Hindlimb muscle (tissue), 1 donor: ENCODE data around the gene MKNK1. TPM values are rescaled to one million over a fixed set of nuclear protein-coding genes. Genes with fewer than 3 reads are reported as not detected.
A peak's percentile ranks its signal among the peaks of the same experiment; 100 is the strongest.

Experiments
- DNase-seq: peaks from one replicate; pipeline ENCODE4 v3.0.0-alpha.2; 2013
- polyA plus RNA-seq: library from polyadenylated mRNA; unstranded; fragments of 120-200 nt; gene quantifications from one replicate; pipeline ENCODE4 v1.2.1, GENCODE V29; 2013; ENCODE audit not compliant: insufficient read length

The MKNK1 gene
- polyA plus RNA-seq, 1 donor, result 34.1 TPM

DNA sequence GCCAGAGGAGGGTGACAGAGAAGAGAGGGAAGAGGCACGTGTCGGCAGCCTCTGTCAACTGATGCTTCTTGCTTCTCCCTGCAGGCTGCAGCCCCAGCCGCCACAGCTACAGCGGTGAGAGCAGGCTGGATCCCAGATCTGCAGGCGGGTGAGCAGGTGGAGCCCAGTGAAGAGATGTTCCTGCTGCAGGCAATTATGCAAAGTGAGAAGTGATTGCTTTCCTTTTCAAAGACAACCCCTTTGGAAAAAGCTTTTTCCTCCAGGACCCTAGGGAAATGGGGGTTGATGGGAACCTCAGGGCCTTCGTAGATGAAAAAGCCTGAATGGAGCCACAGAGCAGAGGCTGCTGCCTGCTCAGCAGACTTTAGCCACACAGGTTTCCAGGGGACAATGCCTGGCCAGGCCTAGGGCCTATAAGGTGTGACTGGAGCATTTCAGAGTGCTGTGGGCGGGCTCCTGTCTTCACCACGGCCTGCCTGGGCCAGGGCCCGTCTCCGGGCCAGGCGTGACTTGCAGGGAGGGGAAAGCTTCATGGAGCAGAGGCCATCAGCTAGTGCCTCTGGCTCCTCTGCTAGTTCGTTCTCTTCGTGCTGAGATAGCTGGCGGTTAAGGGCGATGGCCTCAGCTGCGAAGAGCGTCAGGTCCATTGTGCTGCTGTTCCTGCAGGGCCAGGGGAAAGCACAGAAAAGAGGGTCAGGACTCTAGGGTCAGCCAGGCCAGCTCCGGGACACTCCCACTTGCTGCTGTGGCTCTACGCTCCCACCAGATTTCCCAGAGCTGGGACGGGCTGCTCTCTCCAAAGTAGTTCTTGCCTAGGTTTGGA is 45.7 kb downstream of the MKNK1 start:
- DNase-seq, result no peak

DNA sequence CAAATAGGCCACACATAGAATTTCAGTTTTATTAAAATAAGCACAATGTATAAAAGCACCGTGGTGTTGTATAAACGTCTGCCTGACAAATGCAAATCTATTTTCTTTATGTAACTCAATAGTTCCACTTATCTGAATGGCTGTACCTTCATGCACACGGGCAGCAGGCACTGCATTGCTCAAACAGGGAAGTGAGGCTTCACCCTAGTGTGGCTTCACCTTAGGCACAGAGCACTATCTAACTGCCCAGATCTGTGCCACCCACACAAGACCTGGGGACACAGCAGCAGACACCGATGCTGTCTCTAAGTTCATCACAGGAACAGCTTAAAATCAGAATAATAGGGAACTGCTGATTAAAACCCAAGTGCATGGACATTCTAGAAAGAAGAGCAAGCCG is 46.7 kb downstream of the MKNK1 start:
- DNase-seq, result no peak

DNA sequence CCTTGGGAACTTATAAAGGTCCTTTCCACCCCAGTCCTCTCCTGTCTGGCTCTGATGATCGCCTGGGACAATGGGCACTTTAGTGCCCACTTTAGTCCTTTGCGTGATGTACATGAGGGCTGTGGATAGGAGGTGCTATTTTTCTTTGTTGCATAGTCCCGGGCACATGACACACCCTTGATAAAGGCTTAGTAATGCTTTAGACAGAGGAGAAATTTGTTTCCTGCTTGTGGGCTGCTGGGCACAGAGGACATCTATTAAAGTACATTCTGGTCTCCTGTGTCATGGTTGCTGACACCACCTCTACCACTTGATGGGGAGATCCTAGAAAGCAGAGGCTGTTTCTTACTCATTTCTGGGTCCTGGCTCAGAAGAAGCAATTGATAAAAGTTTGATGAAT is 47.2 kb downstream of the MKNK1 start:
- no peak for DNase-seq

DNA sequence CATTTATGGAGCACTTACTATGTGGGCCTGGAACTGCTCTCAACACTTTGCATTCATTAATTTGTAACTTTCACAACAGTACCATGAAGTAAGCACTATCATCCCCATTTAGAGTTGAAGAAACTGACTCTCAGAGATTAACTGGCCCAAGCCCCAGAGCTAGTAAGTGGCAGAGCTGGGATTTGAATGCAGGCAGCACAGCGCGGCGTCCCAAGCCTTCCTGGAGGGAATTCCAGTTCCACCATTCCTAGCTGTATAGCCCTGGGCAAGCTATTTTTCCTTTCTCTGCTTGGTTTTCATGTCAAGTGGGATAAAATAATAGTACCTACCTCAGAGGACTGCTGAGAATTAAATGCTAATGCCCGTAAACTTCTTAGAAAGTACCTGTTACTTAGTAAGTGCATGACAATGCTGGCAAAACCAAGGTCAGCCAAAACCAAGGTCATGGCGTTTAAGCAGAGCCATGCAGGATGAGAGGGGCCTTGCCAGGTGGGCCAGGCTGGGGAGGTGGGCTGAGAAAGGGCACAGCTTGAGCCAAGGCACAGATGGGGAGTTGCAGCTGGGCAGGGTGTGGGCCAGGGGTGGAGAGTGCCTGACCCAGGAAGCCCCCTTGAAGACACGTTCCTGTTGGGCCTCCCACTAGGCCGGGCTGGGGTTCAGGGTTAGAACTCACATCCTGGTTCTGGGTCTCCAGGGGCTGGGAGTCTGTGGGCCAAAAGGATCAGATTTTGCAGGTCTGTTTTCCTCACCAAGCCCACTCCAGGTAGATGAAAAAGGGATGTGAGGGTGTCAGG is 48.0 kb downstream of the MKNK1 start:
- no peak for DNase-seq

DNA sequence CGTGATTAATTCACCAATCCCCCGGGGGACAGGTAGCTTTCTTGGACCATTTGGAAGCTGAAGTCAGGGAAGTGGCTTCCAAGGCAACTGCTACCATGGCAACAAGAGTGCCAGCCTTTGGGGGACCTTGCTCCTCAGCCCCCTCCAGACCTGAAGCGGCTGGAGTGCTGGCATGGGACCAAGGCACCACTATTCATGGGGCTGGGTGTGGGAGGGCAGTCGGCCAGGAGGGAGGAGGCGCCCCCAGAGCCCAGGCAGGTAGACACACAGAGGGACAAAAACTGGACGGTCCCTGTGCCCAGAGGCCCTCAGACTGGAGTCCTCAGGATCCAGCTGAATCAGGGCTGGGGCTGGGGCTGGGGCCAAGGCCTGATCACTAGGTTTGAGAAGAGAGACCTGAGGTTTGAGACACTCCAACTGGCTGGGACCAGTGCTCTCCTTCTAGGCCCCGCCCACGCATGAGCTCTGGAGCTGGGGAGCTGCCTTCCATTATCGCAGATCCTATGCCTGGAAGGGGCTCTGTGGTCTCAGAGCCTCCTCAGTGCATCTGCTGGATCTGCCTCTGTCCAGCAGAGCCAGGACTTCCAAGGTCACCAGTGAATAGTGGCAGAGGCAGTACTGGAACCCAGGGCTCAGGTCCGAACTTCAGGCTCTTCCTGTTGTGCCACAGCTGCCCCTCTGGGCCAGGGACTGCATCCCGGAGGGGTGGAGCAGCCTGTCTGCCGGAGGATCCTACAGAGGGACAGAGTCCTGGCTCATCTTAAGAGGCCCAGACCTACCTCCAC is 49.3 kb downstream of the MKNK1 start:
- no peak for DNase-seq

DNA sequence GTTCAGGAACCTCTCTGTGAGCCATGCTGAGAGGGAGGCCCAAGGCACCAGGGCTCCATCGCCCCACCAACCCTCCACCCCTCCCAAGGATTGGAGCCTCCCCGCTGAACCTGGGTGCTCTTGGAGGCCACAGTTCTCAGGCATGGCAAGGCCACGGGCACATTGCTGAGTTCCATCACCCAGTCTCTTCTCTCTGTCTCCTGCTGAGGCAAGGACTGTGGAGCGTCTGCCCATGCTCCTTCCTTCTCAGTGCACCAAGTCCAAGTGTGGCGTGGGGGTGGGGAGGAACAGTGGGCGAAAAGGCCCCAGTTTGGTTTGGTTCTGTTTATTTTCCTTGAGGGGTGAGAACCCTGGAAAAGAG is 49.9 kb downstream of the MKNK1 start:
- DNase-seq, result no peak

DNA sequence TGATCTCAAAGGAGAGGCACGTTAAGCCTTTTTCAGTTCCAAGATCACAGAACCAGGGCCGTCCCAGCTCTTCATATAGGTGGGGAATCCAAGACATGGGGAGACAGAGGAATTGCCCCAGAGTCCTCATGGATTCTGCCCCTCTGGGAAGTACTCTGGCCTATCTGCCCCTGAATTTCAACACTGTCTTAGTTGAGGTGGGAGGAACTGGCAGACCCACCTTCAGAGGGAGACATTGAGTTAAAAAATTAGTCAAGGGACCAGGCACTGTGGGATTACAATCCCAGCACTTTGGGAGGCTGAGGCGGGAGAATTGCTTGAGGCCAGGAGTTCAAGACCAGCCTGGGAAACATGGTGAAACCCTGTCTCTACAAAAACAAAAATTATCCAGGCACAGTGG is 50.6 kb downstream of the MKNK1 start:
- no peak for DNase-seq

DNA sequence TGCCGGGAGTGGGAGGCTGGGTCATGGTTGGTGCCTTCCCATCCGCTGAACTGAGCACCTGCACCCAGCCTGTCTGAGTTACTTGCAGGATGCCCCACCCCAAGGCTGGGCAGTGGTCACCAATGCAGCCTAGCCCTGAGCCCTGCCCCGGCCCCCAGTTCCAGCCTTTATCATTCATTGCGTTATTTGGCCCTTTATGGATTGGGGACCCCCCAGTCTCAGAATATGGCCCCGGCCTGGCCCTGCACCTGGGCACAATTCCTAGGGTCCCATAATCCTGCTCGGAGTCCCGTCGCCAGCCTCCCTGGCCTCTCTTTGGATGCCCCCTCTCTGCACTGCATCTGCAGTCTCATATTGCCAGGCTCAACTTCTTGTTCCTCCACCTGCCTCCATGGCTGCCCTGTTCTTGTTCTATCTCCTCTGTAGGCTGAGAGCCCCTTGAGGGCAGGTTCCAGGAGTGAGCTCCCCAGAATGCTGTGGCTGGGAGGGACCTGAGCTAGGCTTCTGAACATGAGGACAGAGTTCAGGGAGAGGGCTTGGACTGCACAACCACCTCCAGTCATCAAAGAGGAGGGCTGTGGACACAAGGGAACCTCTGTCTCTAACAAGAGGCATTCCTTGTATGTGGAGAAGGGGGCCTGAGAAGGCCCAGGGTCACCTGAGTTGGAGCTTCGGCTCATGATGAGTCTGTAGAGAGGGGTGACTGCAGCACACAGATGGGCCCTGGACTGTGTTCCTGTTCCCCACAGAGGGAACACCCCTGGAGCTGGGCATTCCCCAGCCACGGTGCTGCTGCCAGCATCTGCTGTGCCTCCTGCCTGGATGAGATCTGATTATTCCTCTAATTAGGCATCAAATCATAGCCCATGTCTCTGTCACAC is 51.5 kb downstream of the MKNK1 start:
- DNase-seq, result no peak

DNA sequence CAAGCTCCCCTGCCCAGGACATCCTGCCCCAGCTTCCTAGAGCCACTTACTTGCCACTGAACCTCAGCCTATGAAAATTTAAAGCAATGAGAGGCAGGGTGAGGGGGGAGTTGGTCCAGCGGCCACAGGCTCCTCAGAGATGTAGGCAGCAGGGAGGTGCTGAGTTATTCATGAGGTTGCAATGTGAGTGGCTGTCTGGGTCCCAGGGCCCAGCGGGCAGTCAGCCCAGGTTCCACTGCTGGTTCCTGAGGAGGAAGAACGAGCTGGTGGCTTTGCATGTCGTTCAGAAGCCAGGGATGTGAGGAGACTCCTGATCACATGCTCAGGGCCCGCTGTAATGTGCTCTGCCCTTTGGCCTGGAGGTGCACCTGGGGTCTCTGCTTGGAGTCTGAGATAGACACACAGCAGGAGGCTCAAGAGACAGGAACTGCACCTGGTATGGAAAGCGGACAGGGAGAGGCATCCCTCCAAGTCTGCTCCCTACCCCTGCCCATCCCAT is 52.4 kb downstream of the MKNK1 start, which contains the start of gene KNCN:
Gene KNCN (minus strand): TSS at position 51 of the 499 bp plus-strand sequence. CDS start 432 bp downstream, outside the sequence.
- DNase-seq, result no peak

DNA sequence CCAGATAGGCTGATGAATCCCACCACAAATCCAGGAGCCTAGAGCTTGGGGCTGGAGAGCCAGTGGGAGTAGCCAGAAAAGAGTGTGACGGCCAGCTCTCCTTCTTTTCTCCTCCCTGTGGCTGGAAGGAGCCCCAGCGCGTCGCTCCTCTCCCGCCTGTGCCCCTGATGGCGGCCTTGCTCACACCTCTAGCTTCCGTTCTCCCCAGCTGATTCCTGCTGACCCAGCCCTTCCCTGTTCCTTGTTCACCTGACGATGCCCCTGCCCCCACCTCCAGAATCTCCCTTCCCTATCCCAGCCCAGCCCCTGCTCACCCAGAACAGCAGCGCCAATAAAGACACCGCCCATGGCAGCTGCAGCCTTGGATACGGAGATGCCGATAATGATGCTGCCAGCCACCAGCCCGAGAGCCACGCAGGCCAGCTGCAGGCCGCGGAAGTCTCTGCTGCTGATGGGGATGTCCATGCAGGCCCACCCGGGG is 53.3 kb downstream of the MKNK1 start:
- DNase-seq, result no peak

DNA sequence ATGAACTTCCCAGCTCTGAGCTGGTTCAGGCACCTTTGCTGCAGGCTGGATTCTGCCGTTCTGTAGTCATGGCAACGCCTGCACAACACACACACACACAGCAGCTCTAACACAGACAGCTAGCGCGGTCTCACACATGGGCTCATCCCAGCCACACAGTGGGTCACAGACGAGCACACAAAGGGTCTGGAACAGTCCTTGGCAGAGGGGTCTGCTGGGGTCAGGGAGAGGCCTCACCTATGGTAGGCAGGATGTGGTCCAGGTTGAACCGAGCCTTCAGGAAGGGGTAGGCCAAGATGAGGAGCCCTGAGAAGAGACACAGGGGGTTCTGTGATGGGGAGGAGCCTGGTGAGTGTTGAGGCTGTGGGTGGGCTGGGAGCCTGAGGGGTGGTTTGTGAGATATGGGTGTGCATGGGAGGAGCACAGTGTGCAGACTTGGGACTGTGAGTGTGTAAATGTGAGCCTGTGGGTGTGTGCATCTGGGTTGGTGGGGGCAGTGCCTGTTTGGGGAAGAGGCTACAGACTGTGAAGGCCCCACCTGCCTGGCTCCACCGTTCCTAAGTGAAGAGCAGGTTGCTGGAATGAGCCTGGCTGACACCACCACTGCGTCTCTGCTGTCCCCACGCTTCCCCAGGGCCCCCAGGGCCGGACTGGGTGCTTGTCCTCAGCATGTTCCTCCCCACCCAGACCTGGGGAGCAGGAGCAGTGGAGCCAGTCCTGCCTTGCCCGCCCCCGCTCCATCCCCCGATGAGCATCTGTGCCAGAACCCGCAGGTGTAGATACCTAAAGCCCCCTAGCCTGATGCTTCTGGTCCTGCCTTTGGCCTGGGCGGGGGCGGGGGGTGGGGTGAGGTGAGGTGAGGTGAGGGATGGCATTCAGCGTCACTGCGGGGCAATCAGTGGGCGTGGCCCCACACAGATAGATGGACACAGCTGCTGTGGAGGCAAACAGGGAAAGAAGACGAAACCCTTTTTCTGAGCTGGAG is 54.1 kb downstream of the MKNK1 start:
- peak; percentile 55 for DNase-seq

DNA sequence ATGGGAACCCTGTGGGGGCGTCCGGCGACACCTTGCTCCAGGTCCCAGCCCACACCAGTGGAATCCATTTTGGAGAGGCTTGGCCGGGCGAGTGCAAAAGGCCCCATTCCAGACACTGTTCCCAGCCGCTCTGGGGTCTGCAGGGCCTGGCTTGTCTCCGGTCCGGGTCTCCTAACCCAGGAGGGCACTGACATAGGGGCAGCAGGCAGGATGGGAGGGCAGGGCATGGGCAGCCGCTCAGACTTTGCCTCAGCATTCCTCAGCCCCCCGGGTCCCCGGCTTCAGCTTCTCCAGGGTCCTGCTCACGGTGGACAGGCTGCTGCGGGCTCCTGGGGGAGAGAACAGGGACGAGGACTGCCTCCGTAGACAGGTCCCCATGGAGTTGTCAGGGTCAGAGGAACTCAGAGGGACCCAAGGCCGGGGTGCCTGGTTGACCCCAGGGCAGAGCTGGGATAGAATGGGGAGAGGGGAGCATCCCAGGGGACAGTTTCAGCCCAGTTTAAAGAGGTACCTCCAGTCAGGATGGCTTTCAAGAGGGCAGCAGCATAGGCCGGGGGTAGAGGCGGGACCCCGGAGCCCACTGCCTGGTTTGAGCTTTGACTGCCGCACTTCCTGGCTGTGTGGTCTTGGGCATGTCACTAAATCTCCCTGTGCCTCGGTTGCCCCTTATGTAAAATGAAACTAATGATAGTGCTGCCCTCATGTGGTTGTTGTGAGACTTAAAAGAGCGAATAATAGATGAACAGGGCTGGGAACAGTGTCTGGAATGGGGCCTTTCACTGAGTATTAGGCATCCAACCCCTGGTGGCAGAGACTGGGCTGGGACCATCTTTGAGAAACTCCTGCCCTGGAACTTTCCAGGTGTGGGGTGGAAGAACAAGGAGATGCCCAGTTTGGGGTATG is 56.3 kb downstream of the MKNK1 start:
- no peak for DNase-seq

DNA sequence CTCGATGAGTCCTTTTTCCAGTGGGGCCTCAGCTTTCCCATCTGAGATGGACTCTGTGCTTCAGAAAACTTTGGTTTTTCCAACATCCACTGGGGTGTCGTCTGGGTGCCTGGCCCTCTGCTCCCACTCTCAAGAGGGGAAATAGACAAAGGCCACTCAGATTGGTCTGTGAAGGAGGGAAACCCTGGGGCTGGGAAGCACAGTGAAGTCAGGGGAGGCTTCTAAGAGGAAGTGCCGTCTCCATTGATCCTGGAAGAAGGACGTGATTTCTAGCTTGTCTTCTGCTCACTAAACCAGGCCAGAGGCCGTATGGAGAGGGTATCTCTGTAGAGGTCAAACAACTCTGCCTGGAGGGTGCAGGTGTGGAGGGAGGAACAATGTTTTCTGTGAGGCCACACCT is 57.9 kb downstream of the MKNK1 start:
- no peak for DNase-seq

DNA sequence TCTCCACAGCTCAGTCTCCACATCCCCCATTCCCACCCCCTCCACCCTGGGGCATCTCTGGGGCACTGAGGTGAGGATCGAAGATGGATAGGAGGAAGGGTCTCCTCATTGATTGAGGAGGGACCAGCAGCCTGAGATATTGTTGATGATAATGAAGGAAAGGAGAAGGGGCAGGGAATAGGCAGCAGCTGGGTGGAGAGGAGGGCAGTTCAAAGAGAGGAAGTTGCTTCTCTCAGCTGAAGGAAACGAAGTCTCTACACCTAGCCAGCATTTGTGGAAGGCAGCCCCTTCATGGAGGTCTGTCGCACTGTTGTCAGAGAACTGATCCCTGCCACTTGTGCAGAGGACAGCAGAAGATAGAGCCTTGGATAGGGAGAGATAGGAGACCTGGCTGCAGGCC is 58.3 kb downstream of the MKNK1 start:
- no peak for DNase-seq

DNA sequence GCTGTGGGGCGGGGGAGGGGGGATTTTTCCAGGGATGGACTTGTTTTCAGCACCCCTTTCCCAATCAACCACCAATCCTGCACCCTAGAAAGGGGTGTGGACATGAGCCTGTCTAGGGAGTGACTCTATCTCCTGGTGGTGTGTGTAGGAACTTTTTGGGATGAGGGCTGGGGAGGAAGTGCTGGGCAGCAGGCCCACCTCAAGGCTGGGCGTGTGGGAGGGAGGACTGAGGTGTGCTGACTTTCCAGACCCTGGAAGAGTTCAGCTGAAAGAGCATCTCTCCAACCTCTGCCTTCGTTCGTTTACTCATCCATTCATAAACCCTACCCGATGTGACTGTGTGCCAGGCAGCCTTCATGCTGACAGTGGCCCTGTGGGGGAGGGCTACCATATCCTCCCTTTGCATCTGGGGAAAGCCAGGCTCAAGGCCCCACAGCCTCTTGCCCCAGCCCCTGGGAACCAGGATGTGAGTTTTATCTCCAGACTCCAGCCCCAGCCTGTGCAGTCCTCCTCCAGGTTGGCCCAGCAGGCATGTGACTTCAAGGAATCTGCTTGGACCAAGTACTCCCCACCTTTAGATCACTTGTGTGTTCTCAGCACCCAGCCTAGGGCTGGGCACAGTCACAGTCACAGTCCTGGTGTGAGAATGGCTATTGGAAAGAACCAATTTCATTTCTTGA is 59.4 kb downstream of the MKNK1 start:
- no peak for DNase-seq

DNA sequence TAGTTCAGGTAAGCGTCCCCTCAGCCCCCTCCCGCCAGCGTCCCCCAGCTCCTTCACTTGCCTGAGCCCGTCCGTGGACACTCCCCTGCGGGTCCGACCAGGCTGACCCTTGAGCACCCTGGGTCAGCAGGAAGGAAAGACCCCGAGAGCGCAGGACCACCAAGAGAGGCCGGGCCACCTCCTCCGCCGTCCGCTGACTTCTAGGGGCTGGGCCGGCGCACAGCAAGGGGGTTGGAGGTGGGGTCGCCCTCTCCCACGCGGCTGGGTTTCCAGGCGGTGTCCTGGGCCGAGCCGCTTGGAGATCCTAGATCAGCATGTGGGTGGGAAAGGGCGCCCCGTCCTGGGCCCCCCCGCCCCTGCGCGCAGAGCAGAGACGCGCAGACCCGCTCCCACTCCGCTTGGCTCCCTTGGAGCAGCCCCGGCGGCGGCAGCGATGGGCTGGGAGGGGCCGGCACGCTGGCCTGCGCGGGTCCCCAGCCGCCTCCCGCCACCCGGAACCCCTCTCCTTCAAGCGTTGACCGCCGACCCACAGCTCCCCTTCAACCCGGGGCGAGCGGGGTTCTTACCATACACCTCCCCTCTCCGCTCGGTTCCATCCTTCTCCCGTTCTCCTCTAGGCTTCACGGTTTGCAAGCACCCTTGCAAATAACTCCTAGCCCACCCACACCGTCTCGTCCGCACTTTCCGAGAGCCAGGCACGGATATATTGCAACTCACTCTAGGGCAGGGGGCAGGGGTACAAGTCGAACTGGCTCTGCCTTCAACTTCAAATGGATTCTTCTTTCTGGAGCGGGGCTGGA is 60.1 kb downstream of the MKNK1 start:
- DNase-seq, result no peak

DNA sequence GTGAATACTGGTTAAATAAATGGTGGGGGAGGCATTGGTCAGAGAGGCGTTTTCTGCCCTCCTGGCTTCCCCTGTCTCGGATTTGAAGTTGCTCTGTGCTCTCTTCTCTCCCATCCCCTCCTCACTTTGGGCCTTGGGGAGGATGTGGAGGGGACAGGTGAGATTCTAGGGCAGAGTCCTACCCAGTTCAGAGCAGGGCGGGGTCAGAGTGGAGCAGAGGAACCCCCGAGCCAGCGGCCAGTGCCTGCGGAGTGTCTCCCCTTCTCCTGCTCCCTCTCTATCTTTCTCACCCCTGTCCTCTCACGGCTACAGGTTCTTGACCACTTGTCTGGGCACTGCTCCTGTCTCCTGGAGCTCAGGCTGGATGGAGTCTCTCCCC is 60.7 kb downstream of the MKNK1 start:
- no peak for DNase-seq

DNA sequence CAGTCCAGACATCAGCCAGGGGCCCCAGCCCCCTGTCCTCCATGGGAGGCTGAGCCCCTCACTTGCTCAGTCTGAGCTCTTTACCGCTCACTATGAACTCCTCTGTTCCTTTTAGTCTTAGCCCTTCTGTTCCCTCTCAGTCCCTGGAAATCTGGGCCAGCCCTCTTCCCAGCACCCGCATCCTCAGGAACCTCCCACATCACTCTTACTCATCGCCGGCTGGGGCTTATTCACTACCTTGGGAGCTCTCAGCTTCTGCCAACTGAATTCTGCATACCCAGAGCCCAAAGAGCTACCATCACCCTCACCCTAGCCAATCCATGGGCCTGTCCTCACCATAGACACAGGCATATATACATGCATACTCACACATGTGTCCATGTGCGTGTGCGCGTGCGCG is 64.1 kb downstream of the MKNK1 start:
- no peak for DNase-seq
